Measurements from ENCODE around the gene CTAGE9. TPM values are rescaled to one million over a fixed set of nuclear protein-coding genes. Genes with fewer than 3 reads are reported as not detected.
"Not testable (repeated sequence)": the region's sequence is repeated elsewhere in the genome, so short reads cannot be mapped to it uniquely, and the experiment has no call there.

The CTAGE9 gene
- total RNA-seq, 1 experiment from 2014 or later = not detected

DNA sequence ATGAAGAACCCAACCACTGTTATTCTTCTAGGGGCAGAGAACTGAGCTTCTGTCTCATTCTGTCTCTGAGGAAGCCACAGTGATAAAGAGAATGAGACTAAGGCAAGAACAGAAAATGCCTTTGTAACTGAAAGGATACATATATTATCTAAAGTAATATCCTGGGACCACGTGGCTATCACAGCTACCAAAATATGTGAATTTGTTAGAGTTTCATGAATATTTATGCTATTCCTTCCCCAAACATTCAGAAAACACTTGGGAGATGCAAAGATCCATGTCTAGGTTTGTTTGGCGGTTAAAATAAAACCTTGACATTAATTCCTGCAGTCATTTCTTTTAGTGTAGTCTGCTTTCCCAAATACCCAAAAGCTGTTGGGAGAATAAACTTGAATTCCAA lies 6.9 kb downstream of the CTAGE9 start:
- not testable (repeated sequence) for DNase-seq; H2BK120ac ChIP-seq (ENCODE audit: low read depth, low read length, poor library complexity, severe bottlenecking); H3K9ac ChIP-seq (ENCODE audit: extremely low read depth, insufficient read length, low read length); H3K79me1 ChIP-seq (ENCODE audit: insufficient read depth, low read depth, low read length, poor library complexity, severe bottlenecking); H3K4me1 Mint-ChIP-seq; H3K9me3 Mint-ChIP-seq; H3K9me3 ChIP-seq (ENCODE audit: control insufficient read depth, low read depth, low read length); H3K36me3 Mint-ChIP-seq (ENCODE audit: insufficient read depth in 1 of 3, low read depth in 3 of 3); H2BK5ac ChIP-seq (ENCODE audit: insufficient read length, low read length); H3K18ac ChIP-seq (ENCODE audit: insufficient read length, low read depth, low read length); H2AK5ac ChIP-seq (ENCODE audit: insufficient read length, low read length); H4K5ac ChIP-seq (ENCODE audit: insufficient read length, low read depth, low read length); H3K27ac ChIP-seq (ENCODE audit: insufficient read length, low read depth, low read length); H3K4me2 ChIP-seq (ENCODE audit: insufficient read depth, insufficient read length, low read length); H3K4ac ChIP-seq (ENCODE audit: low read depth, low read length); H3K27ac Mint-ChIP-seq; H3K23me2 ChIP-seq (ENCODE audit: insufficient read length, low read depth, low read length, poor library complexity, severe bottlenecking); H3K4me3 Mint-ChIP-seq; H4K91ac ChIP-seq (ENCODE audit: insufficient read length, low read depth, low read length); H3K4me1 ChIP-seq (ENCODE audit: insufficient read depth, low read length); H3T11ph ChIP-seq (ENCODE audit: low read length); H3K27me3 ChIP-seq (ENCODE audit: insufficient read depth, low read length); H3K14ac ChIP-seq (ENCODE audit: insufficient read depth, low read length); H3K56ac ChIP-seq (ENCODE audit: insufficient read length, low read depth, low read length); H4K20me1 ChIP-seq (ENCODE audit: control insufficient read depth, insufficient read depth, insufficient read length); H2BK20ac ChIP-seq (ENCODE audit: low read depth, low read length, poor library complexity, severe bottlenecking); H2AFZ ChIP-seq (ENCODE audit: low read length); H4K8ac ChIP-seq (replicated peaks; ENCODE audit: insufficient read length, low read depth, low read length); H2BK12ac ChIP-seq (ENCODE audit: insufficient read length, low read depth, low read length); H3K79me2 ChIP-seq (ENCODE audit: insufficient read depth, low read length); H3K23ac ChIP-seq (ENCODE audit: insufficient read length, low read depth, low read length); H3K27me3 Mint-ChIP-seq (ENCODE audit: low read depth); H2BK15ac ChIP-seq (ENCODE audit: low read depth, low read length)
- no CpG with 5 or more reads among the region's 2 CpGs for WGBS (ENCODE audit: extremely low coverage, insufficient read length, low lambda C conversion rate)

DNA sequence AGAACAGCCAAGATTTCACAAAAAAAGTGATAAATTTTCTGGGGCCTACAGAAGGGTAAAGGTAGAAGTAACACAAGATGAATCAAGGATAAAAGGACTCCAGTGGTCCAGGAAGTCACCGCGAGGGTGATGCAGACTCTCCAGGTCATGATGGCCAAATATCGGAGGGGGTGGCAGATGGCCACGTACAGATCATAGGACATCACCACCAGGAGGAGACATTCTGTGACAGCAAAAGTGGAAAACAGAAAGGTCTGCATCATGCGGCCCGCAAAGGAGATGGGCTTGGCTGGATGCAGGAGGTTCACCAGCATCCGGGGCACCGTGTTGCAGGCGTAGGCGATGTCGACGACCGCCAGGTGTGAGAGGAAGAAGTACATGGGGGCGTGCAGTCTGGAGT lies 10.0 kb downstream of the CTAGE9 start:
- H3K9me3 ChIP-seq (ENCODE audit: control insufficient read depth, low read depth, low read length); H2BK20ac ChIP-seq (ENCODE audit: low read depth, low read length, poor library complexity, severe bottlenecking); H3K56ac ChIP-seq (ENCODE audit: insufficient read length, low read depth, low read length); H2BK120ac ChIP-seq (ENCODE audit: low read depth, low read length, poor library complexity, severe bottlenecking); H3K23ac ChIP-seq (ENCODE audit: insufficient read length, low read depth, low read length); H3T11ph ChIP-seq (ENCODE audit: low read length); H4K5ac ChIP-seq (ENCODE audit: insufficient read length, low read depth, low read length); H3K14ac ChIP-seq (ENCODE audit: insufficient read depth, low read length); H2BK5ac ChIP-seq (ENCODE audit: insufficient read length, low read length); H3K9ac ChIP-seq (ENCODE audit: extremely low read depth, insufficient read length, low read length); H2BK12ac ChIP-seq (ENCODE audit: insufficient read length, low read depth, low read length); DNase-seq; H3K27me3 Mint-ChIP-seq (ENCODE audit: low read depth); H3K4me1 ChIP-seq (ENCODE audit: insufficient read depth, low read length); H3K36me3 Mint-ChIP-seq (ENCODE audit: insufficient read depth in 1 of 3, low read depth in 3 of 3); H3K4me3 Mint-ChIP-seq; H3K79me1 ChIP-seq (ENCODE audit: insufficient read depth, low read depth, low read length, poor library complexity, severe bottlenecking); H3K4ac ChIP-seq (ENCODE audit: low read depth, low read length); H3K79me2 ChIP-seq (ENCODE audit: insufficient read depth, low read length); H3K27ac Mint-ChIP-seq; H2BK15ac ChIP-seq (ENCODE audit: low read depth, low read length); H2AK5ac ChIP-seq (ENCODE audit: insufficient read length, low read length); H3K4me2 ChIP-seq (ENCODE audit: insufficient read depth, insufficient read length, low read length); H4K20me1 ChIP-seq (ENCODE audit: control insufficient read depth, insufficient read depth, insufficient read length); H4K91ac ChIP-seq (ENCODE audit: insufficient read length, low read depth, low read length); H3K27ac ChIP-seq (ENCODE audit: insufficient read length, low read depth, low read length); H2AFZ ChIP-seq (ENCODE audit: low read length); H3K27me3 ChIP-seq (ENCODE audit: insufficient read depth, low read length); H3K23me2 ChIP-seq (ENCODE audit: insufficient read length, low read depth, low read length, poor library complexity, severe bottlenecking); H3K9me3 Mint-ChIP-seq; H3K18ac ChIP-seq (ENCODE audit: insufficient read length, low read depth, low read length); H3K4me1 Mint-ChIP-seq; H4K8ac ChIP-seq (replicated peaks; ENCODE audit: insufficient read length, low read depth, low read length): not testable (repeated sequence)
- no CpG with 5 or more reads among the region's 14 CpGs for WGBS (ENCODE audit: extremely low coverage, insufficient read length, low lambda C conversion rate)
